ENCODE data around the gene CFAP61. TPM values are rescaled to one million over a fixed set of nuclear protein-coding genes. Genes with fewer than 3 reads are reported as not detected.

Gene CFAP61
- total RNA-seq, 1 experiment from 2014 or later, result 0.19 TPM

DNA sequence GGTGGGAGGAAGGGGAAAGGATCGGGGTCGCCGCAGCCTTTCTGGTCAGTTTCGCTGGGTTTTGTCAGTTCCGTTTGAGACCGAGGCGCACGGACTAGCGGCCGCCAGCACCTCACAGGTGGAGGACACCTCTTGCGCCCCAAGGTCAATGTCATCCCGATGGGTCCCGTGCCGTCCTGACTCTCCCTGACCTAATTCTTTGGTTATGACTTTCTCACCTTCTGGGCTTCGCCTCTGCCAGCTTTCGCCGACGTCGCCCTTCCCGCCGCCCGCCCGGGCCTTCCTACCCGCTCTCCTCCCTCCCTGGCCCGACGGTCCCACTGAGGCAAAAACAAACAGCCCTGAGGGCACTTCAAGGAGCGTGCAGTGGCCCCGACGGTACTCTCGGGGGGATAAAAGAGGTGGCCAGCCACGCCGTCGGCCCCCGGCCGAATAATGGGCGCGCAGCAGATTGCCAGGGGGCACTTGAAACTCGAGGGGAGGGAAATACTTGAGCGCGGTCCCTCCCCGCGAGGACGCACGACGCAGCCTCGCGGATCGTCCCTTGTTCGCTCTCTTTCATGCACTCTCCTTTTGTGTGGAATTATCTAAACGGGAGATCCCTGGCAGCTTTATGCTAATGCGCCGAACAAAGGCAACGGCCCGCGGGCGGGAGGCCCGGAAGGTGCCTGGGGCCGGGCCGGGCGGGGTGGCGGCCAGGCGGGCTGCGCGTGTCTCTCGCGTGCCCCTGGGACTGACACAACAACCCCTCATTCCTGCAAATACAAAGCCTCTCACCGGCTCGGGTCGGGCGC, 311.7 kb downstream of the CFAP61 start:
- no peak overlapping the region for H2AFZ ChIP-seq (ENCODE audit: low read length)
- no peaks in the 10 kb centered on the region for H3K27me3 ChIP-seq (ENCODE audit: low read length)
- no peak overlapping the region for H3K27ac ChIP-seq (ENCODE audit: low read length)
- no peak for DNase-seq
- H3K4me2 ChIP-seq (ENCODE audit: low read depth, low read length, poor library complexity, severe bottlenecking), result no peak overlapping the region
- no peaks in the 10 kb centered on the region for H3K9me3 ChIP-seq (ENCODE audit: low read length)
- H3K36me3 ChIP-seq (ENCODE audit: insufficient read depth, low read length), result no peaks in the 10 kb centered on the region
- no peaks in the 10 kb centered on the region for H3K9me2 ChIP-seq (replicated peaks; ENCODE audit: insufficient read depth, low read length)
- no peaks in the 10 kb centered on the region for H4K20me1 ChIP-seq (ENCODE audit: insufficient read depth, low read depth, low read length)
- H3K79me2 ChIP-seq (ENCODE audit: low read length), result no peaks in the 10 kb centered on the region
- H3K4me1 ChIP-seq (ENCODE audit: low read length), result no peaks in the 10 kb centered on the region
- no peak overlapping the region for H3K9ac ChIP-seq (ENCODE audit: low read length)
- H3K4me3 ChIP-seq (ENCODE audit: low read length), result no peak overlapping the region

- H2AFZ ChIP-seq (ENCODE audit: low read length), result no peak overlapping the region
- no peaks in the 10 kb centered on the region for H3K9me3 ChIP-seq (ENCODE audit: low read length)
- no peak overlapping the region for H3K9ac ChIP-seq (ENCODE audit: low read length)
- H3K27ac ChIP-seq (ENCODE audit: low read length), result no peak overlapping the region
- no peak overlapping the region for H3K4me2 ChIP-seq (ENCODE audit: low read depth, low read length, poor library complexity, severe bottlenecking)
- H3K27me3 ChIP-seq (ENCODE audit: low read length), result no peaks in the 10 kb centered on the region
- no peaks in the 10 kb centered on the region for H3K9me2 ChIP-seq (replicated peaks; ENCODE audit: insufficient read depth, low read length)
- no peaks in the 10 kb centered on the region for H3K36me3 ChIP-seq (ENCODE audit: insufficient read depth, low read length)
- H3K79me2 ChIP-seq (ENCODE audit: low read length), result no peaks in the 10 kb centered on the region
- no peaks in the 10 kb centered on the region for H4K20me1 ChIP-seq (ENCODE audit: insufficient read depth, low read depth, low read length)
- no peak for DNase-seq
- H3K4me3 ChIP-seq (ENCODE audit: low read length), result no peak overlapping the region
- no peaks in the 10 kb centered on the region for H3K4me1 ChIP-seq (ENCODE audit: low read length)
These were observed 312.5 kb downstream of the CFAP61 start for GRCh38 chr20:20364593-20365479.

DNA sequence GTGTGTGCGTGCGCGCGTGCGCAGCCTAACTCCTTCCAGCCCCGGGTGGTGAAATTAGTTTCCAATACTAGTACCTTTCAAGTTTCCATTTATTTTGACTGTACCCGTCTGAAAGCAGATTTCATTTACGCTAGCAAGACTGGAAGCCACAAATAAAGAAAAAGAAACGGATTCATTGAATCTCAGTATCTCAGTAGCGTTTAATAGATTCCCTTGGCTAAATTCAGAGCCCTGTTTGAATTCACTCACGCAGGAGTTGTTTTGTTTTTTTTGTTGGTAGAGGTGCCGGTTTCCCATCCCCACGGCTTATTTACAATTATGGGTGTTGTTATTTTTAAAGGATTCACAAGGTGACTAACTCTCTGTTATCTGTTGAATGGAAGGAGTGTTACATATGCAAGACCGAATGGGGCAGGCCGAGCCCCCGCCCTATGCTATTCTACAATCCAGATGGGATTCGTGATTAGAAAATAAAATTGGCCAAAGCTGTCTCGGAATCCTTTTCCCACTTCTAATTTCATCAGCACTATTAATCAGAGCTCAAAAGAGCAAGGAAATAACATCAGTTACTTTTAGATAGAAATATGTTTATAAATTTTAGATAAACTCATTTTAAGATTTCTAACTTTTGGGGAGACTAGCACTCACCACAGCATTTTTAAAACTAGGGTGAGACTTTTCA, 313.3 kb downstream of the CFAP61 start:
- Histone ChIP-seq H3K27ac (ENCODE audit: low read length) (no peak overlapping the region), H3K4me1 (ENCODE audit: low read length) (no peaks in the 10 kb centered on the region), H4K20me1 (ENCODE audit: insufficient read depth, low read depth, low read length) (no peaks in the 10 kb centered on the region), H3K9ac (ENCODE audit: low read length) (no peak overlapping the region), H3K9me3 (ENCODE audit: low read length) (no peaks in the 10 kb centered on the region), H3K4me2 (ENCODE audit: low read depth, low read length, poor library complexity, severe bottlenecking) (no peak overlapping the region), H3K27me3 (ENCODE audit: low read length) (no peaks in the 10 kb centered on the region), H3K4me3 (ENCODE audit: low read length) (no peak overlapping the region), H3K9me2 (replicated peaks; ENCODE audit: insufficient read depth, low read length) (no peaks in the 10 kb centered on the region), H3K36me3 (ENCODE audit: insufficient read depth, low read length) (no peaks in the 10 kb centered on the region), H2AFZ (ENCODE audit: low read length) (no peak overlapping the region), H3K79me2 (ENCODE audit: low read length) (no peaks in the 10 kb centered on the region)
- DNase-seq, result no peak

- no peak for DNase-seq
- Histone ChIP-seq H3K4me1 (ENCODE audit: low read length) (no peaks in the 10 kb centered on the region), H3K9ac (ENCODE audit: low read length) (no peak overlapping the region), H3K27me3 (ENCODE audit: low read length) (no peaks in the 10 kb centered on the region), H3K4me2 (ENCODE audit: low read depth, low read length, poor library complexity, severe bottlenecking) (no peak overlapping the region), H3K9me3 (ENCODE audit: low read length) (no peaks in the 10 kb centered on the region), H3K9me2 (replicated peaks; ENCODE audit: insufficient read depth, low read length) (no peaks in the 10 kb centered on the region), H4K20me1 (ENCODE audit: insufficient read depth, low read depth, low read length) (no peaks in the 10 kb centered on the region), H3K36me3 (ENCODE audit: insufficient read depth, low read length) (no peaks in the 10 kb centered on the region), H3K4me3 (ENCODE audit: low read length) (no peak overlapping the region), H3K79me2 (ENCODE audit: low read length) (no peaks in the 10 kb centered on the region), H3K27ac (ENCODE audit: low read length) (no peak overlapping the region), H2AFZ (ENCODE audit: low read length) (no peak overlapping the region)
These were observed 314.2 kb downstream of the CFAP61 start for GRCh38 chr20:20366551-20366875.

DNA sequence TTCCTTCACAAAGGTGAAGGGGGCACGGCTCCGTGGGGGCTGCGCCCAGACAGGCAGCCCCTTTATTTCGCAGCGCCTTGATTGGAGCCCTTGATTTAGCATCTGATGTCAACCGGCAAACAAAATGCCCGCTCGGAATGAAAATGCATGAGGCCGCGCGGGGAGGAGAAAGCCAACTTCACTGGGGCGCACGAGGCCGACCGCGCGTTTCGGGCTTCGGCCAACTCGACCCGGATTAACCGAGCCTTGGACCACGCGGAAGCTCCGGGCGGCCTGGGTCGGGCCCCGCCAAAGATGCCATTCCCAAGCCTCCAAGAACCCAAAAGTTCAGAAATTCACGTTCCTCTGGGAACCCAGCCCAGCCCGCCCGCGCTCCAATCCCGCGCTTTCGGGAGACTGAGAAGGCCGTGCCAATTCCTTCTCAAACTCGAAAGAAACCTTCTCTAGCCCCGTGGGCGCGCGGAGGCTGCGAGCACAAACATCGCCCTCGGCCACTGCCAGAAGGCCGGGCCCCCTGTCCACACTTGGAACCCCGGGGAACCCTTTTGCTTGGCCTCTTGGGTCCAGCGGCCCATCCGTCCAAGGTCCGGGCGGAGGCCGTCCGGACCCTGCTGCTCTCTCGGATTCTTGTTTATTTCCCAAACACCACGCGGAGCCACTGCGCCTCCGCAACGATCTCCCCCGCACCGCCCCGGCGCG, 314.7 kb downstream of the CFAP61 start:
- Histone ChIP-seq H3K4me3 (ENCODE audit: low read length) (no peak overlapping the region), H3K27ac (ENCODE audit: low read length) (no peak overlapping the region), H3K36me3 (ENCODE audit: insufficient read depth, low read length) (no peaks in the 10 kb centered on the region), H3K9me3 (ENCODE audit: low read length) (no peaks in the 10 kb centered on the region), H3K9me2 (replicated peaks; ENCODE audit: insufficient read depth, low read length) (no peaks in the 10 kb centered on the region), H3K9ac (ENCODE audit: low read length) (no peak overlapping the region), H3K79me2 (ENCODE audit: low read length) (no peaks in the 10 kb centered on the region), H2AFZ (ENCODE audit: low read length) (no peak overlapping the region), H4K20me1 (ENCODE audit: insufficient read depth, low read depth, low read length) (no peaks in the 10 kb centered on the region), H3K27me3 (ENCODE audit: low read length) (no peaks in the 10 kb centered on the region), H3K4me1 (ENCODE audit: low read length) (no peaks in the 10 kb centered on the region), H3K4me2 (ENCODE audit: low read depth, low read length, poor library complexity, severe bottlenecking) (no peak overlapping the region)
- no peak for DNase-seq

DNA sequence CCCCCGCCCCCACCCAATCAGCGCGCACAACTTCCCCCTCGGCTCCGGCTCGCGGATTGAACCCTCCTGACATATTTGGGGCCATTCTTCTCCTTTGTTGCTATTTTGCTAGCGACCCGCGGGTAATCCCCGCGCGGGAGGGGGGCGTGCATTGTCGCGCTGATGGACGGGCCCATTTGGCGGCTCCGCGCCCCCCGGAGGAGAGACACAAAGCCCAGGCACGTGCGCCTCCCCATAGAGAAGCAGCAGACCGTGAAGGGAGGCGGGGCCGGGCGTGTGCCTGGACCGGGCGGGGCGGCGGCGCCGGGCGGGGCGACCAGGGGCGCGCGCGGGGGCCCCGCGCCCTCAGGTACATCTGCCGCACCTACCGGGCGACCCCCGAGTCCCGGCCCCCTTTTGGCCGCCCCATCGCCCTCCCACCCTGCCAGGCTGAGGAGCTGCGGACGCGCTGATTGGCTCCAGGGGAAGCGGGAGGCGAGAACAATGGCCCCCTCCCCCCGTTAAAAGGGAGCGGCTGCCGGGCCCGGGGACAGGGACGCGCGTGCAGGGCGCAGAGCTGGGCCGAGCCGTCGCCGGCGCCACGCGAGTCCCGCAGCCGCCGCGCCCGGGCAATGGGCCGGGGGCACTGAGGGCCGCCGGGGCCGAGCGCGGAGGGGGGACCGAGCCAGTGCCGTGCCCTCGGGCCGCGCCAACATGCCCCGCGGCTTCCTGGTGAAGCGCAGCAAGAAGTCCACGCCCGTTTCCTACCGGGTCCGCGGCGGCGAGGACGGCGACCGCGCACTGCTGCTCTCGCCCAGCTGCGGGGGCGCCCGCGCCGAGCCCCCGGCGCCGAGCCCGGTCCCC, 315.5 kb downstream of the CFAP61 start, which contains the start of gene INSM1:
TSS of gene INSM1 (plus strand) at position 530 of the 843 bp plus-strand sequence. CDS start at position 694, 164 bp downstream.
- H3K36me3 ChIP-seq (ENCODE audit: insufficient read depth, low read length), result no peaks in the 10 kb centered on the region
- no peaks in the 10 kb centered on the region for H3K79me2 ChIP-seq (ENCODE audit: low read length)
- H3K4me2 ChIP-seq (ENCODE audit: low read depth, low read length, poor library complexity, severe bottlenecking), result no peak within 1 kb of the TSS
- DNase-seq, result no peak
- no peaks in the 10 kb centered on the region for H3K9me2 ChIP-seq (replicated peaks; ENCODE audit: insufficient read depth, low read length)
- H3K9me3 ChIP-seq (ENCODE audit: low read length), result no peaks in the 10 kb centered on the region
- no peak within 1 kb of the TSS for H3K27ac ChIP-seq (ENCODE audit: low read length)
- H3K4me1 ChIP-seq (ENCODE audit: low read length), result no peaks in the 10 kb centered on the region
- H2AFZ ChIP-seq (ENCODE audit: low read length), result no peak within 1 kb of the TSS
- H3K9ac ChIP-seq (ENCODE audit: low read length), result no peak within 1 kb of the TSS
- H4K20me1 ChIP-seq (ENCODE audit: insufficient read depth, low read depth, low read length), result no peaks in the 10 kb centered on the region
- H3K4me3 ChIP-seq (ENCODE audit: low read length), result no peak within 1 kb of the TSS
- no peaks in the 10 kb centered on the region for H3K27me3 ChIP-seq (ENCODE audit: low read length)

DNA sequence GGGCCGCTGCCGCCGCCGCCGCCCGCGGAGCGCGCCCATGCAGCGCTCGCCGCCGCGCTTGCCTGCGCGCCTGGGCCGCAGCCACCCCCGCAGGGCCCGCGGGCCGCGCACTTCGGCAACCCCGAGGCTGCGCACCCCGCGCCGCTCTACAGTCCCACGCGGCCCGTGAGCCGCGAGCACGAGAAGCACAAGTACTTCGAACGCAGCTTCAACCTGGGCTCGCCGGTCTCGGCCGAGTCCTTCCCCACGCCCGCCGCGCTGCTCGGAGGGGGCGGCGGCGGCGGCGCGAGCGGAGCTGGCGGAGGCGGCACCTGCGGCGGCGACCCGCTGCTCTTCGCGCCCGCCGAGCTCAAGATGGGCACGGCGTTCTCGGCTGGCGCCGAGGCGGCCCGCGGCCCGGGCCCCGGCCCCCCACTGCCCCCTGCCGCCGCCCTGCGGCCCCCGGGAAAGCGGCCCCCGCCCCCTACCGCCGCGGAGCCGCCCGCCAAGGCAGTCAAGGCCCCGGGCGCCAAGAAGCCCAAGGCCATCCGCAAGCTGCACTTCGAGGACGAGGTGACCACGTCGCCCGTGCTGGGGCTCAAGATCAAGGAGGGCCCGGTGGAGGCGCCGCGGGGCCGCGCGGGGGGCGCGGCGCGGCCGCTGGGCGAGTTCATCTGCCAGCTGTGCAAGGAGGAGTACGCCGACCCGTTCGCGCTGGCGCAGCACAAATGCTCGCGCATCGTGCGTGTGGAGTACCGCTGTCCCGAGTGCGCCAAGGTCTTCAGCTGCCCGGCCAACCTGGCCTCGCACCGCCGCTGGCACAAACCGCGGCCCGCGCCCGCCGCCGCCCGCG, 316.3 kb downstream of the CFAP61 start:
- no peak overlapping the region for H3K4me3 ChIP-seq (ENCODE audit: low read length)
- H3K9me3 ChIP-seq (ENCODE audit: low read length), result no peaks in the 10 kb centered on the region
- no peaks in the 10 kb centered on the region for H3K27me3 ChIP-seq (ENCODE audit: low read length)
- H3K4me2 ChIP-seq (ENCODE audit: low read depth, low read length, poor library complexity, severe bottlenecking), result no peak overlapping the region
- H3K36me3 ChIP-seq (ENCODE audit: insufficient read depth, low read length), result no peaks in the 10 kb centered on the region
- no peaks in the 10 kb centered on the region for H3K9me2 ChIP-seq (replicated peaks; ENCODE audit: insufficient read depth, low read length)
- no peak overlapping the region for H3K27ac ChIP-seq (ENCODE audit: low read length)
- no peak for DNase-seq
- H3K79me2 ChIP-seq (ENCODE audit: low read length), result no peaks in the 10 kb centered on the region
- H4K20me1 ChIP-seq (ENCODE audit: insufficient read depth, low read depth, low read length), result no peaks in the 10 kb centered on the region
- H3K9ac ChIP-seq (ENCODE audit: low read length), result no peak overlapping the region
- H2AFZ ChIP-seq (ENCODE audit: low read length), result no peak overlapping the region
- no peaks in the 10 kb centered on the region for H3K4me1 ChIP-seq (ENCODE audit: low read length)

Data from Karpas-422 (cell line).